ENCODE results near the gene DEFB124.

The DEFB124 gene

GRCh38 chr20:31484001-31484400, 9.1 kb upstream of the DEFB124 start:
- TF ChIP-seq CTCF (IDR thresholded peaks at IDR 0.05) = no peak

- no peak for TF ChIP-seq CTCF (IDR thresholded peaks at IDR 0.05)
Observed at GRCh38 chr20:31476643-31477215, 1.8 kb upstream of the DEFB124 start.

- no peak for TF ChIP-seq CTCF (IDR thresholded peaks at IDR 0.05)
Observed at GRCh38 chr20:31476294-31476585, 1.3 kb upstream of the DEFB124 start.

GRCh38 chr20:31475472-31476293, 756 bp upstream of the DEFB124 start:
- TF ChIP-seq CTCF (IDR thresholded peaks at IDR 0.05) = no peak

DNA sequence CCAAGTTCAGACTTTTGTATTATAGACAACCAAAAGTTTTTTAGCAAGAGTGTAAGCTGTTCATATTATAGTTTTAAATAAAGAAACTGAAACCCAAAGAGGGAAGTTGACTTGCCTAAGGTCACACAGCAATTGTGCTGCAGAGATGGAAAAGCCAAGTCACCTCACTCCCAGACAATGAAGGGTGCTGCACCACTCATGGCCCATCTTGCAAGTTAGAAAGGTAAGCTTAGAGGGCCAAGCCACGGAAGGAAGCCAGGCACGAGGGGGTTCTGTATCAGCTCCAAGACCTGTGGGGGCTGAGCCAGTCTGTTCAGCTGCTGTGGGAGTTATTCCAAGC, 860 bp downstream of the DEFB124 start:
- no peak for TF ChIP-seq CTCF (IDR thresholded peaks at IDR 0.05)

GRCh38 chr20:31473331-31474096, 1.4 kb downstream of the DEFB124 start:
- TF ChIP-seq CTCF (IDR thresholded peaks at IDR 0.05) = no peak

DNA sequence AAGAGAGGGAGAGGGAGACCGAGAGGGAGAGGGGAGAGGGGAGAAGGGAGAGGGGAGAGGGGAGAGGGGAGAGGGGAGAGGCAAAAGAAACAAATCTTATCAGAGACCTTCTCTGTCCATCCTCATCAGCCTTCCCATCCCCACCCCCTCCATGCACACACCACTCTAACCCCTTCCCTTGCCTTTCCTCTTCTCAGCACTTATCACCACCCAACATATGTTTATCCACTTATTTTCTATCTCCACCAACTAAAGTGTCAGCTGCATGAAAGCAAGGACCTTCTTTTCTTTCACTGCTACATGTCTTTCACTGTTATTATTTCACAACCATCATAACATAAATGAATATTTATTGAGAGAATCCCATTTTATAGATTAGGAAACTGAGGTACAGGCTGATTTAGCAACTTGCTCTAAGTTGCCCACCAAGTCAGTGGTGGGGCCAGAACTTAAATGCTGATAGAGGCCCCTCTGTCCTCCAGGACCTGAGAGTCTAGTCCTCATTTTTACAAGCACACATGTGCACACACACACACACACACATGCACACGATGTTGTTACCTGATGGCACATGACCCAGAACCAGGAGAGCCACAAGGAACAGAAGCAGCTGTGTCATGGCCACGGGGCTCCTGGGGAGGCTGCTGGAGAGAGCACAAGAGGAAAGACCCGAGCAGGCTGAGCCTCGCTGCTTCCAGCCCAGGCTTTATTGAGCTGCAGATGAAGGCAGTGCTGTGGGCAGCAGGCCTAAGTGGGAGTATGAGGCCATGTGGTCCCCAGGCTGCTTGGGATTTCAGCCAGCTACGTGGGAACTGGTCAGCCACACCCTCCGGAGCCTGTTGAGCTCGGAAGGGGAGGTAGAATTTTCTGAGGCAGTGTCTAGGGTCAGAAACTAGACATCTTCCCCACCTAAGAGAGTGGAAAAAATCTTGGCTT, 2.3 kb downstream of the DEFB124 start:
- no peak for TF ChIP-seq CTCF (IDR thresholded peaks at IDR 0.05)
